HFFc6 (cell line): ENCODE measurements around the gene SEC22C. TPM values are rescaled to one million over a fixed set of nuclear protein-coding genes. Genes with fewer than 3 reads are reported as not detected.
A peak's percentile ranks its signal among the peaks of the same experiment; 100 is the strongest.

ENCODE experiments used
- DNase-seq: peaks from one replicate; pipeline ENCODE4 v3.0.0-alpha.2; 2018
- H3K27ac Mint-ChIP-seq: 2 replicates; pipeline ENCODE4 v1.8.0; 2020; ENCODE audit warnings: mild to moderate bottlenecking, mixed read lengths
- H3K27me3 Mint-ChIP-seq: 2 replicates; pipeline ENCODE4 v1.8.0; 2021; ENCODE audit warnings: mild to moderate bottlenecking, moderate library complexity, mixed read lengths; ENCODE audit not compliant: insufficient read depth
- H3K36me3 Mint-ChIP-seq: 2 replicates; pipeline ENCODE4 v1.8.0; 2021; ENCODE audit warnings: low read depth, mixed read lengths
- H3K4me1 Mint-ChIP-seq: 2 replicates; pipeline ENCODE4 v1.8.0; 2020; ENCODE audit warnings: low read depth, mixed read lengths
- H3K4me3 Mint-ChIP-seq: 2 replicates; pipeline ENCODE4 v1.8.0; 2020; ENCODE audit warnings: mild to moderate bottlenecking, moderate library complexity, mixed read lengths
- H3K9me3 Mint-ChIP-seq: 2 replicates; pipeline ENCODE4 v1.8.0; 2020; ENCODE audit warnings: mild to moderate bottlenecking, mixed read lengths
- CTCF ChIP-seq: fragments of 200-600 bp; sonication (generic); IDR thresholded peaks from 2 replicates; pipeline ENCODE4 v1.5.0; 2021; ENCODE audit warnings: antibody characterized with exemption, mild to moderate bottlenecking
- total RNA-seq, 6 experiments: library from RNA; stranded (reverse); fragmentation: NEBNext Ultra II Directional; extraction: Animal tissue kit (Norgen Biotek cat#: 25700); gene quantifications; 2 replicates in 1 of 6; 3 replicates in 5 of 6; pipeline ENCODE4 v1.2.3, GENCODE V29; 2021

Gene SEC22C
- total RNA-seq, 6 experiments from 2014 or later = 40.7 to 51.2 (median 48.6) TPM

GRCh38 chr3:42502429-42503250, 79.1 kb downstream of the SEC22C start, which contains the start of gene VIPR1:
Gene VIPR1 (plus strand): TSS chr3:42502643. CDS start chr3:42502736, 93 bp downstream.
- H3K27me3 Mint-ChIP-seq = peaks cover 29% of the 10 kb centered on the region
- H3K4me1 Mint-ChIP-seq = peaks cover 11% of the 10 kb centered on the region
- H3K4me3 Mint-ChIP-seq = peak within 1 kb of the TSS; percentile 33; the same call in 1 of the 2 replicates
- TF ChIP-seq CTCF = no peak
- no peak for DNase-seq
- no peaks in the 10 kb centered on the region for H3K9me3 Mint-ChIP-seq
- no peak within 1 kb of the TSS for H3K27ac Mint-ChIP-seq
- no peaks in the 10 kb centered on the region for H3K36me3 Mint-ChIP-seq

- no peak overlapping the region for H3K27ac Mint-ChIP-seq
- peak; percentile 62 for TF ChIP-seq CTCF
- no peak for DNase-seq
- H3K4me1 Mint-ChIP-seq = peaks cover 19% of the 10 kb centered on the region
- H3K4me3 Mint-ChIP-seq = peak overlapping the region; percentile 33; the same call in 1 of the 2 replicates
- H3K9me3 Mint-ChIP-seq = no peaks in the 10 kb centered on the region
- H3K36me3 Mint-ChIP-seq = no peaks in the 10 kb centered on the region
- H3K27me3 Mint-ChIP-seq = peaks cover 26% of the 10 kb centered on the region
These were observed 79.9 kb downstream of the SEC22C start for GRCh38 chr3:42501681-42502428.

GRCh38 chr3:42501321-42501680, 80.5 kb downstream of the SEC22C start:
- no peak for DNase-seq
- Mint-ChIP-seq H3K4me3 (no peak overlapping the region; the same call in 1 of the 2 replicates), H3K4me1 (peaks cover 25% of the 10 kb centered on the region), H3K27ac (no peak overlapping the region), H3K27me3 (peaks cover 26% of the 10 kb centered on the region), H3K36me3 (no peaks in the 10 kb centered on the region), H3K9me3 (no peaks in the 10 kb centered on the region)
- TF ChIP-seq CTCF = no peak

GRCh38 chr3:42500909-42501308, 80.9 kb downstream of the SEC22C start:
- Mint-ChIP-seq H3K9me3 (no peaks in the 10 kb centered on the region), H3K4me1 (peaks cover 25% of the 10 kb centered on the region), H3K36me3 (no peaks in the 10 kb centered on the region), H3K4me3 (no peak overlapping the region), H3K27me3 (peaks cover 26% of the 10 kb centered on the region), H3K27ac (no peak overlapping the region)
- no peak for TF ChIP-seq CTCF
- no peak for DNase-seq

GRCh38 chr3:42500091-42500490, 81.7 kb downstream of the SEC22C start:
- TF ChIP-seq CTCF = no peak
- Mint-ChIP-seq H3K9me3 (no peaks in the 10 kb centered on the region), H3K27me3 (peaks cover 26% of the 10 kb centered on the region), H3K4me1 (peaks cover 25% of the 10 kb centered on the region), H3K27ac (no peak overlapping the region), H3K4me3 (no peak overlapping the region), H3K36me3 (no peaks in the 10 kb centered on the region)
- no peak for DNase-seq
